K562 (cell line): ENCODE measurements around the gene PRKAR1B. TPM values are rescaled to one million over a fixed set of nuclear protein-coding genes. Genes with fewer than 3 reads are reported as not detected.

Experiments used
- ATAC-seq: fragments of 200-7000 bp; cut with Tn5 transposase; 3 replicates; pipeline ENCODE4 v1.9.1; 2020; ENCODE audit warnings: moderate library complexity
- BruUV-seq: library from RNA; stranded (reverse); fragments of 400-500 nt; replicated peaks from 2 replicates; lab custom pipeline; 2021; lab: Mats Ljungman, UMichigan
- CTCF ChIA-PET: fragments of 300-600 bp; formaldehyde crosslinking; extraction: SDS; loops from one replicate; lab custom pipeline; 2021; ENCODE audit warnings: low intra/inter-chr PET ratio; lab: Yijun Ruan, JAX
- POLR2A ChIA-PET: fragments of 300-600, 350-650 bp; sonication (Branson Sonifier 250); formaldehyde crosslinking; extraction: SDS; loops from one replicate; lab custom pipeline; 2021; ENCODE audit warnings: antibody characterized with exemption, inconsistent platforms; lab: Yijun Ruan, JAX
- DNase-seq, 4 experiments: peaks; one replicate each; pipeline versions ENCODE4 v3.0.0 to v3.0.0-alpha.2; 2011 to 2018; ENCODE audit warnings: low spot score in 3 of 4, mixed read lengths in 3 of 4; ENCODE audit errors: extremely low read depth in 1 of 4
- FAIRE-seq: peaks from 2 replicates; lab custom pipeline; 2011; peaks lifted over from hg19 to GRCh38; lab: Jason Lieb, UNC
- H2AFZ ChIP-seq: 2 replicates; pipeline ENCODE4 v1.6.0; 2011; ENCODE audit warnings: low read depth, low read length, control low read depth, inconsistent platforms
- H3K27ac ChIP-seq: fragments of 200-600 bp; 3 replicates; pipeline ENCODE4 v1.8.0; 2011; ENCODE audit warnings: low read depth, mild to moderate bottlenecking, control low read depth, inconsistent platforms, low read length, moderate library complexity, mixed read lengths; ENCODE audit errors: extremely low read depth
- H3K27me3 ChIP-seq, 2 experiments: fragments of 300-600 bp in 1 of 2; 2 replicates in 1 of 2; 3 replicates in 1 of 2; pipeline versions ENCODE4 v1.6.0 to v1.8.0; 2011; ENCODE audit warnings: inconsistent platforms in 2 of 2, low read length in 2 of 2, mild to moderate bottlenecking in 1 of 2, mixed read lengths in 1 of 2, moderate library complexity in 1 of 2; ENCODE audit not compliant: control insufficient read depth in 2 of 2, insufficient read depth in 2 of 2
- H3K36me3 ChIP-seq: fragments of 300-600 bp; 3 replicates; pipeline ENCODE4 v1.8.0; 2011; ENCODE audit warnings: mild to moderate bottlenecking, low read length, inconsistent platforms; ENCODE audit not compliant: control insufficient read depth, insufficient read depth
- H3K4me1 ChIP-seq, 2 experiments: fragments of 200-600 bp in 1 of 2; replicated peaks in 1 of 2; 2 replicates in 1 of 2; 3 replicates in 1 of 2; pipeline versions ENCODE4 v1.5.1 to v1.8.0; 2011; ENCODE audit warnings: inconsistent platforms in 2 of 2, low read length in 2 of 2, mild to moderate bottlenecking in 1 of 2, mixed read lengths in 1 of 2, moderate library complexity in 1 of 2; ENCODE audit not compliant: control insufficient read depth in 2 of 2, insufficient read depth in 2 of 2
- H3K4me2 ChIP-seq: 2 replicates; pipeline ENCODE4 v1.6.1; 2011; ENCODE audit warnings: low read length, control low read depth, inconsistent platforms, mixed read lengths; ENCODE audit not compliant: insufficient read depth
- H3K4me3 ChIP-seq: fragments of 200-600 bp; sonication (generic), shearing (Covaris generic); 2 replicates; pipeline ENCODE4 v1.5.1; 2016; ENCODE audit warnings: control low read depth, inconsistent platforms
- H3K79me2 ChIP-seq: fragments of 200-600 bp; 3 replicates; pipeline ENCODE4 v1.8.0; 2011; ENCODE audit warnings: low read length, inconsistent platforms; ENCODE audit not compliant: control insufficient read depth, insufficient read depth
- H3K9ac ChIP-seq, 2 experiments: 2 replicates each; pipeline versions ENCODE4 v1.6.0 to v1.6.1; 2011; ENCODE audit warnings: low read depth in 2 of 2, low read length in 2 of 2, control low read depth in 1 of 2, inconsistent platforms in 1 of 2, mild to moderate bottlenecking in 1 of 2, mixed read lengths in 1 of 2; ENCODE audit not compliant: insufficient read depth in 1 of 2
- H3K9me1 ChIP-seq: one replicate; pipeline ENCODE4 v1.6.0; 2011; ENCODE audit warnings: inconsistent platforms, mild to moderate bottlenecking, low read length, moderate library complexity; ENCODE audit not compliant: control insufficient read depth, insufficient read depth
- H3K9me3 ChIP-seq: replicated peaks from 2 replicates; pipeline ENCODE4 v1.5.1; 2011; ENCODE audit warnings: low read depth, low read length, inconsistent platforms; ENCODE audit not compliant: control insufficient read depth, insufficient read depth
- H4K20me1 ChIP-seq: replicated peaks from 2 replicates; pipeline ENCODE4 v1.6.1; 2011; ENCODE audit warnings: low read length, inconsistent platforms, mixed read lengths; ENCODE audit not compliant: control insufficient read depth, insufficient read depth
- CEBPB ChIP-seq: fragments of 450-650 bp; IDR thresholded peaks from 2 replicates; pipeline ENCODE4 v1.6.1; 2016; ENCODE audit warnings: missing genetic modification characterization, missing compliant biosample characterization
- CEBPG ChIP-seq, 3 experiments: fragments of 200-800 bp in 1 of 3; sonication (Bioruptor generic) in 1 of 3; sonication (generic) in 1 of 3; formaldehyde crosslinking in 1 of 3; IDR thresholded peaks in 2 of 3; conservative IDR thresholded peaks in 1 of 3; 2 replicates each; pipeline versions ENCODE4 v1.6.1 to v1.8.0; 2016 to 2022; ENCODE audit warnings: missing compliant biosample characterization in 2 of 3, missing genetic modification characterization in 2 of 3, mild to moderate bottlenecking in 1 of 3, missing genetic modification reagents in 1 of 3
- KAT2B ChIP-seq: IDR thresholded peaks from one replicate; pipeline ENCODE4 v1.6.1; 2012; ENCODE audit warnings: low read depth, mild to moderate bottlenecking, control low read depth, inconsistent platforms, low read length, moderate library complexity
- KDM1A ChIP-seq, 2 experiments: fragments of 450-650 bp; IDR thresholded peaks; 2 replicates each; pipeline ENCODE4 v1.6.1; 2016; ENCODE audit warnings: mild to moderate bottlenecking in 2 of 2
- KLF10 ChIP-seq: fragments of 250-450 bp; sonication (Bioruptor Pico); IDR thresholded peaks from 2 replicates; pipeline ENCODE4 v1.6.1; 2021; ENCODE audit warnings: matching md5 sums
- LEF1 ChIP-seq: fragments of 450-650 bp; IDR thresholded peaks from 2 replicates; pipeline ENCODE4 v1.6.1; 2016; ENCODE audit warnings: mild to moderate bottlenecking
- NELFE ChIP-seq: IDR thresholded peaks from 2 replicates; pipeline ENCODE4 v1.6.1; 2011; ENCODE audit warnings: mild to moderate bottlenecking; ENCODE audit not compliant: insufficient read depth, insufficient read length
- OTX1 ChIP-seq: fragments of 450-650 bp; formaldehyde crosslinking; IDR thresholded peaks from 2 replicates; pipeline ENCODE4 v1.4.0; 2022; ENCODE audit warnings: mild to moderate bottlenecking
- PHF8 ChIP-seq: fragments of 200-600 bp; sonication (generic); IDR thresholded peaks from 2 replicates; pipeline ENCODE4 v1.6.1; 2012; ENCODE audit warnings: mixed run types, mild to moderate bottlenecking, inconsistent platforms, low read length, moderate library complexity, borderline replicate concordance
- RBM34 ChIP-seq: fragments of 200-400 bp; formaldehyde crosslinking; IDR thresholded peaks from 2 replicates; pipeline ENCODE4 v1.6.1; 2018; ENCODE audit warnings: low read length, borderline replicate concordance; ENCODE audit not compliant: insufficient read depth
- RFX5 ChIP-seq: IDR thresholded peaks from 2 replicates; pipeline ENCODE4 v1.6.1; 2011; ENCODE audit warnings: low read depth, mild to moderate bottlenecking, improper control_type of control experiment, low read length
- WGBS: fragments of 100-300 bp; shearing (Covaris generic); methylation state at CpG from one replicate; pipeline ENCODE4 v1.1.6; 2016; ENCODE audit warnings: low coverage, mixed read lengths; ENCODE audit not compliant: insufficient coverage; ENCODE audit errors: missing lambda C conversion rate; 5-methylcytosine and 5-hydroxymethylcytosine counted together
- in situ Hi-C: fragments of 300-500 bp; cut with MboI; formaldehyde crosslinking; loops from 4 replicates; pipeline ENCODE4 v1.15.0; 2018; ENCODE audit warnings: inconsistent platforms, mixed read lengths
- intact Hi-C: fragments of 100-400 bp; cut with micrococcal nuclease; formaldehyde crosslinking; loops from 2 replicates; pipeline ENCODE4 v1.14.2; 2022
- polyA plus RNA-seq, 8 experiments: library from polyadenylated mRNA; depleted of rRNA in 4 of 8; stranded (reverse) in 5 of 8; unstranded in 3 of 8; fragments of >200 nt; fragmentation: Nextera tagmentation in 2 of 8; fragmentation: Illumina TruSeq in 1 of 8; extraction: Ambion mirVana in 2 of 8; extraction: Trizol in 1 of 8; gene quantifications; 2 replicates each; pipeline versions ENCODE4 v1.2.1 to v1.2.3, GENCODE V29; 2011 to 2014; ENCODE audit warnings: inconsistent platforms in 1 of 8, missing spikeins in 1 of 8
- total RNA-seq, 7 experiments: library from RNA; depleted of rRNA in 6 of 7; stranded (reverse); fragments of >200 nt in 6 of 7; fragmentation: Illumina TruSeq in 2 of 7; extraction: Trizol in 2 of 7; gene quantifications; 2 replicates each; pipeline versions ENCODE4 v1.2.1 to v1.2.3, GENCODE V29; 2011 to 2021; ENCODE audit warnings: low replicate concordance in 1 of 7

Gene PRKAR1B
- total and polyA plus RNA-seq, 9 of the 15 experiments (the other 6 are each of a cell fraction or from before 2014, with no cell fraction given): 0.99 to 30.5 (median 12.7) TPM

- TF ChIP-seq KLF10 (CRISPR knock-in tag): no peak
- no peak for TF ChIP-seq NELFE
- no peak for TF ChIP-seq LEF1
- no peak for TF ChIP-seq KDM1A (IDR thresholded peaks at IDR 0.05)
- TF ChIP-seq OTX1 (CRISPR knock-in tag): no peak
Measured at GRCh38 chr7:659306-659847, 67.7 kb downstream of the PRKAR1B start (continued).

- Histone ChIP-seq H3K4me3 (no peak overlapping the region), H3K9me3 (peaks cover 10% of the 10 kb centered on the region), H3K27me3 (no peaks in the 10 kb centered on the region), H3K4me1 (no peaks in the 10 kb centered on the region), H3K4me2 (no peak overlapping the region)
- no peak for TF ChIP-seq RBM34
- no peak for TF ChIP-seq KAT2B
- TF ChIP-seq RFX5: no peak
- TF ChIP-seq CEBPG (CRISPR knock-in tag; IDR thresholded peaks at IDR 0.05): no peak
- TF ChIP-seq CEBPG (tag; conservative IDR thresholded peaks at IDR 0.05 in 1 of 2, IDR thresholded peaks at IDR 0.05 in 1 of 2): peak; percentile 26 to 35; a peak in 2 of 4 replicates
- TF ChIP-seq PHF8: no peak
- TF ChIP-seq CEBPB: peak; percentile 60
- TF ChIP-seq, all 486 proteins: peak for 2
- FAIRE-seq: no peak
- intact Hi-C loops (no loop called here), in situ Hi-C loops (no loop called here)
- DNase-seq: no peak
- no peaks in the 10 kb centered on the region for H3K9me1 ChIP-seq
- no peak overlapping the region for H2AFZ ChIP-seq
- 56% methylated on average over 16 of the region's 16 CpGs for WGBS
- no peak overlapping the region for H3K27ac ChIP-seq
- H3K9ac ChIP-seq: no peak overlapping the region
- no peaks in the 10 kb centered on the region for H3K79me2 ChIP-seq
- POLR2A ChIA-PET: interaction anchor here (0.6 to 0.8 kb wide), 3 partner anchors 8 to 19 kb away, joined by 3 read pairs; no protein-coding TSS in a partner anchor
- CTCF ChIA-PET: no interaction called here
- H4K20me1 ChIP-seq: no peaks in the 10 kb centered on the region
- no peak for ATAC-seq
- H3K36me3 ChIP-seq: no peaks in the 10 kb centered on the region; the same call in 2 of the 3 replicates
- no TSS peak for BruUV-seq
Measured at GRCh38 chr7:657565-658119, 69.4 kb downstream of the PRKAR1B start.
